Activated CD4-positive, alpha-beta T cell treated with anti-CD3 and anti-CD28 coated beads, Interleukin-2, amount 10 ng/mL, durations not matched to agents 7 days and 5 days (primary cell): ENCODE data around the gene PSMC4. TPM values are rescaled to one million over a fixed set of nuclear protein-coding genes. Genes with fewer than 3 reads are reported as not detected.

Experiments
- CTCF ChIA-PET: fragments of 350-600 bp; sonication (Branson Sonifier 250); formaldehyde crosslinking; loops from one replicate; lab custom pipeline; 2021; ENCODE audit warnings: antibody characterized with exemption; lab: Charles Lee
- POLR2A ChIA-PET: fragments of 350-600 bp; sonication (Branson Sonifier 250); formaldehyde crosslinking; loops from one replicate; lab custom pipeline; 2021; ENCODE audit warnings: antibody characterized with exemption; lab: Charles Lee
- DNase-seq: peaks from one replicate; pipeline ENCODE4 v3.0.0-alpha.2; 2020
- H3K27ac Mint-ChIP-seq: one replicate; pipeline ENCODE4 v1.8.0; 2021; ENCODE audit warnings: mild to moderate bottlenecking, moderate library complexity, mixed read lengths
- H3K27me3 Mint-ChIP-seq: one replicate; pipeline ENCODE4 v1.8.0; 2021; ENCODE audit warnings: mixed read lengths
- H3K36me3 Mint-ChIP-seq: one replicate; pipeline ENCODE4 v1.8.0; 2021; ENCODE audit warnings: low read depth, mixed read lengths
- H3K4me1 Mint-ChIP-seq: one replicate; pipeline ENCODE4 v1.8.0; 2021; ENCODE audit warnings: mixed read lengths
- H3K4me3 Mint-ChIP-seq: one replicate; pipeline ENCODE4 v1.8.0; 2021; ENCODE audit warnings: mild to moderate bottlenecking, moderate library complexity, mixed read lengths
- H3K9me3 Mint-ChIP-seq: one replicate; pipeline ENCODE4 v1.8.0; 2021; ENCODE audit warnings: mixed read lengths
- total RNA-seq, 2 experiments: library from RNA; stranded (reverse); gene quantifications; one replicate each; pipeline ENCODE4 v1.2.3, GENCODE V29; 2021

Gene PSMC4
- total RNA-seq, 2 experiments from 2014 or later = 108 to 122 TPM

GRCh38 chr19:39936020-39936419 is 34.9 kb upstream of the PSMC4 start:
- Mint-ChIP-seq H3K36me3 (peaks cover 21% of the 10 kb centered on the region), H3K27ac (peak overlapping the region; percentile 51), H3K4me3 (no peak overlapping the region), H3K9me3 (peaks cover 18% of the 10 kb centered on the region), H3K27me3 (no peaks in the 10 kb centered on the region), H3K4me1 (peaks cover 61% of the 10 kb centered on the region)
- CTCF ChIA-PET = interaction anchor here (1.1 to 2.5 kb wide), 6 partner anchors 9 to 33 kb away, joined by 3 to 9 read pairs (median 4); no protein-coding TSS in a partner anchor
- POLR2A ChIA-PET = interaction anchor here (0.6 kb wide), 1 partner anchor 22 kb away, joined by 4 read pairs; no protein-coding TSS in a partner anchor
- no peak for DNase-seq

- ChIA-PET POLR2A (interaction anchor here (0.6 kb wide), 1 partner anchor 23 kb away, joined by 4 read pairs; no protein-coding TSS in a partner anchor), CTCF (interaction anchor here (0.6 to 2.5 kb wide), 6 partner anchors 8 to 1979 kb away, joined by 3 to 9 read pairs (median 4); no protein-coding TSS in a partner anchor)
- no peak for DNase-seq
- H3K9me3 Mint-ChIP-seq = peaks cover 21% of the 10 kb centered on the region
- no peaks in the 10 kb centered on the region for H3K27me3 Mint-ChIP-seq
- H3K4me1 Mint-ChIP-seq = peaks cover 67% of the 10 kb centered on the region
- H3K4me3 Mint-ChIP-seq = peak overlapping the region; percentile 28
- peaks cover 24% of the 10 kb centered on the region for H3K36me3 Mint-ChIP-seq
- H3K27ac Mint-ChIP-seq = peak overlapping the region; percentile 84
Measured at GRCh38 chr19:39936622-39937021, 34.3 kb upstream of the PSMC4 start.

GRCh38 chr19:39937094-39937720 is 33.8 kb upstream of the PSMC4 start:
- Mint-ChIP-seq H3K27me3 (no peaks in the 10 kb centered on the region), H3K36me3 (peaks cover 24% of the 10 kb centered on the region), H3K9me3 (peaks cover 21% of the 10 kb centered on the region), H3K27ac (peak overlapping the region; percentile 84), H3K4me1 (peaks cover 73% of the 10 kb centered on the region), H3K4me3 (peak overlapping the region; percentile 28)
- POLR2A ChIA-PET = interaction anchor here (0.5 kb wide), 1 partner anchor 24 kb away, joined by 3 read pairs; no protein-coding TSS in a partner anchor
- CTCF ChIA-PET = interaction anchor here (0.5 to 2.5 kb wide), 10 partner anchors 8 to 1980 kb away, joined by 3 to 9 read pairs (median 4); partner anchors contain the start of gene PSMC4
- DNase-seq = peak; percentile 43

GRCh38 chr19:39937787-39938186 is 33.2 kb upstream of the PSMC4 start:
- H3K36me3 Mint-ChIP-seq = peaks cover 25% of the 10 kb centered on the region
- no peak overlapping the region for H3K4me3 Mint-ChIP-seq
- H3K9me3 Mint-ChIP-seq = peaks cover 21% of the 10 kb centered on the region
- peak overlapping the region; percentile 21 for H3K27ac Mint-ChIP-seq
- peaks cover 77% of the 10 kb centered on the region for H3K4me1 Mint-ChIP-seq
- no peaks in the 10 kb centered on the region for H3K27me3 Mint-ChIP-seq
- ChIA-PET CTCF (interaction anchor here (0.9 to 1.5 kb wide), 4 partner anchors 10 to 33 kb away, joined by 3 to 5 read pairs (median 4); partner anchors contain the start of gene PSMC4), POLR2A (no interaction called here)
- DNase-seq = no peak

- Mint-ChIP-seq H3K4me1 (peaks cover 83% of the 10 kb centered on the region), H3K27ac (no peak overlapping the region), H3K27me3 (no peaks in the 10 kb centered on the region), H3K36me3 (peaks cover 33% of the 10 kb centered on the region), H3K9me3 (peaks cover 26% of the 10 kb centered on the region), H3K4me3 (no peak overlapping the region)
- POLR2A ChIA-PET = no interaction called here
- CTCF ChIA-PET = no interaction called here
- DNase-seq = no peak
Measured at GRCh38 chr19:39939556-39939955, 31.4 kb upstream of the PSMC4 start.

- POLR2A ChIA-PET = no interaction called here
- Mint-ChIP-seq H3K4me1 (peaks cover 83% of the 10 kb centered on the region), H3K27me3 (no peaks in the 10 kb centered on the region), H3K27ac (peak overlapping the region; percentile 88), H3K9me3 (peaks cover 26% of the 10 kb centered on the region), H3K4me3 (no peak overlapping the region), H3K36me3 (peaks cover 33% of the 10 kb centered on the region)
- CTCF ChIA-PET = interaction anchor here (0.6 kb wide), 1 partner anchor 8 kb away, joined by 6 read pairs; no protein-coding TSS in a partner anchor
- DNase-seq = no peak
Measured at GRCh38 chr19:39940221-39940833, 30.6 kb upstream of the PSMC4 start.

GRCh38 chr19:39941151-39941550 is 29.8 kb upstream of the PSMC4 start:
- Mint-ChIP-seq H3K36me3 (peaks cover 33% of the 10 kb centered on the region), H3K4me3 (peak overlapping the region; percentile 50), H3K27me3 (no peaks in the 10 kb centered on the region), H3K27ac (peak overlapping the region; percentile 88), H3K4me1 (peaks cover 80% of the 10 kb centered on the region), H3K9me3 (peaks cover 26% of the 10 kb centered on the region)
- ChIA-PET POLR2A (interaction anchor here (0.9 to 1.5 kb wide), 2 partner anchors 12 to 30 kb away, joined by 7 to 13 read pairs; partner anchors contain the start of gene PSMC4), CTCF (interaction anchor here (1.5 to 2.1 kb wide), 2 partner anchors 12 to 29 kb away, joined by 3 to 11 read pairs; no protein-coding TSS in a partner anchor)
- DNase-seq = no peak

GRCh38 chr19:39941615-39942365 is 29.2 kb upstream of the PSMC4 start:
- Mint-ChIP-seq H3K4me3 (peak overlapping the region; percentile 50), H3K36me3 (peaks cover 33% of the 10 kb centered on the region), H3K9me3 (peaks cover 26% of the 10 kb centered on the region), H3K27ac (peak overlapping the region; percentile 88), H3K4me1 (peaks cover 77% of the 10 kb centered on the region), H3K27me3 (no peaks in the 10 kb centered on the region)
- DNase-seq = peak; percentile 66
- POLR2A ChIA-PET = interaction anchor here (0.9 to 1.5 kb wide), 2 partner anchors 12 to 29 kb away, joined by 7 to 13 read pairs; partner anchors contain the start of gene PSMC4
- CTCF ChIA-PET = interaction anchor here (0.6 to 2.1 kb wide), 4 partner anchors 12 to 44 kb away, joined by 3 to 11 read pairs (median 3); no protein-coding TSS in a partner anchor

- ChIA-PET CTCF (interaction anchor here (0.6 to 2.1 kb wide), 4 partner anchors 11 to 45 kb away, joined by 3 to 11 read pairs (median 3); no protein-coding TSS in a partner anchor), POLR2A (interaction anchor here (0.9 to 1.5 kb wide), 2 partner anchors 11 to 28 kb away, joined by 7 to 13 read pairs; partner anchors contain the start of gene PSMC4)
- peak overlapping the region; percentile 50 for H3K4me3 Mint-ChIP-seq
- no peaks in the 10 kb centered on the region for H3K27me3 Mint-ChIP-seq
- DNase-seq = no peak
- H3K4me1 Mint-ChIP-seq = peaks cover 74% of the 10 kb centered on the region
- peak overlapping the region; percentile 88 for H3K27ac Mint-ChIP-seq
- peaks cover 26% of the 10 kb centered on the region for H3K9me3 Mint-ChIP-seq
- peaks cover 33% of the 10 kb centered on the region for H3K36me3 Mint-ChIP-seq
Measured at GRCh38 chr19:39942366-39942730, 28.6 kb upstream of the PSMC4 start.

- POLR2A ChIA-PET = no interaction called here
- no peak overlapping the region for H3K4me3 Mint-ChIP-seq
- H3K27me3 Mint-ChIP-seq = no peaks in the 10 kb centered on the region
- H3K9me3 Mint-ChIP-seq = peaks cover 26% of the 10 kb centered on the region
- DNase-seq = no peak
- peaks cover 35% of the 10 kb centered on the region for H3K36me3 Mint-ChIP-seq
- peak overlapping the region; percentile 79 for H3K27ac Mint-ChIP-seq
- CTCF ChIA-PET = interaction anchor here (1.6 kb wide), 1 partner anchor 10 kb away, joined by 4 read pairs; no protein-coding TSS in a partner anchor
- H3K4me1 Mint-ChIP-seq = peaks cover 70% of the 10 kb centered on the region
Measured at GRCh38 chr19:39943586-39943985, 27.4 kb upstream of the PSMC4 start.

- POLR2A ChIA-PET = no interaction called here
- peaks cover 31% of the 10 kb centered on the region for H3K36me3 Mint-ChIP-seq
- peaks cover 67% of the 10 kb centered on the region for H3K4me1 Mint-ChIP-seq
- H3K27ac Mint-ChIP-seq = peak overlapping the region; percentile 41
- CTCF ChIA-PET = interaction anchor here (1.0 to 1.1 kb wide), 2 partner anchors 10 to 24 kb away, joined by 3 to 4 read pairs; partner anchors contain the start of gene PSMC4
- no peak overlapping the region for H3K4me3 Mint-ChIP-seq
- H3K9me3 Mint-ChIP-seq = peaks cover 15% of the 10 kb centered on the region
- no peak for DNase-seq
- no peaks in the 10 kb centered on the region for H3K27me3 Mint-ChIP-seq
Measured at GRCh38 chr19:39946532-39946931, 24.4 kb upstream of the PSMC4 start.
